ENCODE measurements around the gene BST2. TPM values are rescaled to one million over a fixed set of nuclear protein-coding genes. Genes with fewer than 3 reads are reported as not detected.

BST2 gene
- total RNA-seq, 1 donor from 2014 or later = 97.8 TPM

DNA sequence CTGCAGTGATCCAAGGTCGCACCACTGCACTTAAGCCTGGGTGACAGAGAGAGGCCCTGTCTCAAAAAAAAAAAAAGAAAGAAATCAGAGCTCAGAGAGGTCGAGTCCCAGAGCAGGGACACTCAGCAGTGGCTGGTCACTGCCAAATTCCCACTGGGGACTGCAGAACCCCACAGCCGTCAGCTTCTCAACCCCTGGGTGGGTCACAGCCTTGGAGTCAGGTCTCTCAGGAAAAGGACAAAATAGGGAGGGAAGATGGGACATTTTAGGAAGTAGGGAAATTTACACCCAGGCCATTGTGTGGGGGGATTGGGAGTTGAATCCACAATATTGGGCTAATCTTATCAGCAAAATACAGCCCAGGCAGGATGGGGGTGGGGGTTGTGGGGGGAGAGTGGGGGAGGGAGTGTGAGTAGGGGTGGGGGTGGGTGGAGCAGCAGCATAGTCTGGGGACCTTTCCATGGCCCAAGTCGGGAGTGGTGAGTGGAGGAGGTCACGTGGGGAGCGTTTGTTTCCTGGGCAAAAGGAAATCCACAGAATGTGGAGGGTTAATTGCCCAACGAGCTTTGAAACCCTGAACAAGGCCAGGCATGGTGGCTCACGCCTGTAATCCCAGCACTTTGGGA lies 6.4 kb downstream of the BST2 start:
- Mint-ChIP-seq H3K36me3 (ENCODE audit: low read depth, unreplicated experiment) (peaks cover 4% of the 10 kb centered on the region), H3K27ac (ENCODE audit: unreplicated experiment) (peak overlapping the region; percentile 70)

DNA sequence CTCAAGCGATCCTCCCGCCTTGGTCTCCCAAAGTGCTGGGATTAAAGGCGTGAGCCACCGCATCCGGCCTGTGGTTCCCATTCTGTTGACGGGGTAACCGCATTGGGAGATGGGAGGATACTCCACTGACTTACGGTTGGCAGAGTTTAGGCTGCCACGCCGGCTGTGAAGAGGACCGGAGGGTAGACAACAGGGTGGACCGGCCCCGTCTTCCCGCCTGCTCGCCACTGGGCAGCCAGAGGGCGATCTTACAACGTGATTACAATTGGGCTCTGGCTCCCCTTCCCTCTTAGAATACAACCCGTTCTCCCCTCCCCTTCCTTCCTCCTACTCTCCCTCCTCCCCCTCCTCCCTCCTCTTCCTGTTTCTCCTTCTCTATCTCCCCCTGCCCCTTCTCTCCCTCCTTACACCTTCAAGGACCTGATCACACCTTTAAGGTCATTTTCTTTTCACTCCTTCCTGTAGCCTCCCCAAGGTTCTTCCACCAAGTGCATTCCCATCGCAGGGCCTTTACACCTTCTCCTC lies 10.5 kb downstream of the BST2 start:
- no peak overlapping the region for H3K4me3 Mint-ChIP-seq (ENCODE audit: unreplicated experiment)
- H3K27ac Mint-ChIP-seq (ENCODE audit: unreplicated experiment) = peak overlapping the region; percentile 4
- H3K4me1 Mint-ChIP-seq (ENCODE audit: unreplicated experiment) = peaks cover 16% of the 10 kb centered on the region

More for the DNA sequence above, 6.4 kb downstream of the BST2 start:
- no peak for DNase-seq (ENCODE audit: low spot score)
- Mint-ChIP-seq H3K9me3 (ENCODE audit: unreplicated experiment) (no peaks in the 10 kb centered on the region), H3K27me3 (ENCODE audit: unreplicated experiment) (peaks cover 11% of the 10 kb centered on the region), H3K4me3 (ENCODE audit: unreplicated experiment) (no peak overlapping the region), H3K4me1 (ENCODE audit: unreplicated experiment) (peaks cover 23% of the 10 kb centered on the region)
- TF ChIP-seq, protein P1, sequence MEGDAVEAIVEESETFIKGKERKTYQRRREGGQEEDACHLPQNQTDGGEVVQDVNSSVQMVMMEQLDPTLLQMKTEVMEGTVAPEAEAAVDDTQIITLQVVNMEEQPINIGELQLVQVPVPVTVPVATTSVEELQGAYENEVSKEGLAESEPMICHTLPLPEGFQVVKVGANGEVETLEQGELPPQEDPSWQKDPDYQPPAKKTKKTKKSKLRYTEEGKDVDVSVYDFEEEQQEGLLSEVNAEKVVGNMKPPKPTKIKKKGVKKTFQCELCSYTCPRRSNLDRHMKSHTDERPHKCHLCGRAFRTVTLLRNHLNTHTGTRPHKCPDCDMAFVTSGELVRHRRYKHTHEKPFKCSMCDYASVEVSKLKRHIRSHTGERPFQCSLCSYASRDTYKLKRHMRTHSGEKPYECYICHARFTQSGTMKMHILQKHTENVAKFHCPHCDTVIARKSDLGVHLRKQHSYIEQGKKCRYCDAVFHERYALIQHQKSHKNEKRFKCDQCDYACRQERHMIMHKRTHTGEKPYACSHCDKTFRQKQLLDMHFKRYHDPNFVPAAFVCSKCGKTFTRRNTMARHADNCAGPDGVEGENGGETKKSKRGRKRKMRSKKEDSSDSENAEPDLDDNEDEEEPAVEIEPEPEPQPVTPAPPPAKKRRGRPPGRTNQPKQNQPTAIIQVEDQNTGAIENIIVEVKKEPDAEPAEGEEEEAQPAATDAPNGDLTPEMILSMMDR (IDR thresholded peaks at IDR 0.05; ENCODE audit: unreplicated experiment) = no peak

DNA sequence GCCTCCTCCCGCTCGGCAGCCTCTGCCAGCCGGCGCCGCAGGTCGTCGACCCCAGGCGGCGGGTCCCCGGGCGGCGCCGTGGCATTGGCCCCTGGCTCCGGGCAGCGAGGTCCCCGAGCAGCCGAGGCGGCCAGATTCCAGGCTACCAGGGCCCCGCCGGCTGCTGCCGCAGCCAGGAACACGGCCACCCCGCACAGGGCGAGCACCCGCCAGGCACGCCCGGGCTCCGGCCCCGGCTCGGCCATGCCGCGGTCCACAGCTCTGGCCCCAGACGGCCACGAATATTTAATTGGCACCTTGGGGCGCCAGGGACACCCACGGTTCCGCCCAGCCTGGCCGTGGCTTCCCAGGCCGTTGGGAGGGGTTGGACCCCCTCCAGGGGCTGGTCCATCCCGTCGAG lies 11.5 kb downstream of the BST2 start, which contains the start of gene CCDC194:
CCDC194 (minus strand) TSS at position 283 of the 400 bp plus-strand sequence; CDS start at position 245, 38 bp downstream.
- Mint-ChIP-seq H3K27me3 (ENCODE audit: unreplicated experiment) (peaks cover 8% of the 10 kb centered on the region), H3K9me3 (ENCODE audit: unreplicated experiment) (no peaks in the 10 kb centered on the region), H3K27ac (ENCODE audit: unreplicated experiment) (peak within 1 kb of the TSS; percentile 4), H3K4me1 (ENCODE audit: unreplicated experiment) (peaks cover 15% of the 10 kb centered on the region), H3K36me3 (ENCODE audit: low read depth, unreplicated experiment) (peaks cover 4% of the 10 kb centered on the region), H3K4me3 (ENCODE audit: unreplicated experiment) (no peak within 1 kb of the TSS)
- TF ChIP-seq, protein P1 (IDR thresholded peaks at IDR 0.05; ENCODE audit: unreplicated experiment) = no peak
- DNase-seq (ENCODE audit: low spot score) = no peak

More for the DNA sequence above, 10.5 kb downstream of the BST2 start:
- peaks cover 9% of the 10 kb centered on the region for H3K27me3 Mint-ChIP-seq (ENCODE audit: unreplicated experiment)
- no peaks in the 10 kb centered on the region for H3K36me3 Mint-ChIP-seq (ENCODE audit: low read depth, unreplicated experiment)
- H3K9me3 Mint-ChIP-seq (ENCODE audit: unreplicated experiment) = no peaks in the 10 kb centered on the region
- peak; percentile 71 for DNase-seq (ENCODE audit: low spot score)
- TF ChIP-seq, protein P1 (IDR thresholded peaks at IDR 0.05; ENCODE audit: unreplicated experiment) = peak; percentile 76

DNA sequence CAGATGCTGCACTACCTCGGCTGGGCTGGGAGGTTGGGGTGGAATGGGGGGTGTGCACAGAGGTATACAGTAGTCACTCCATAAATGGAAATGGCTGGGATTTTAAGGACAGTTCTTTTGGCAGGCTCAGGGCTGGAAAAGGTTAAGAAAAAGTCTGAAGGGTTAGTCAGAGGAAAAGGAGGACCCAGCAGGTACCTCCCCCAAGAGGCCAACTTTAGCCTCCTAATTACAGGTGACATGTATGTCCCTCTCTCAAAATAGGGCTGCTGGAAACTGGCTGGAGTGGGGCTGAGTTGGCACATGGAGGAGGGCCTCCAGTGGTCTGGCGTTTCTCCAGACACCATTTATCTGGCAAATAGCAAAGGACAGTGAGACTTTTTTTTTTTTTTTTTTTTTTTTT lies 12.4 kb downstream of the BST2 start:
- no peak overlapping the region for H3K4me3 Mint-ChIP-seq (ENCODE audit: unreplicated experiment)
- H3K9me3 Mint-ChIP-seq (ENCODE audit: unreplicated experiment) = no peaks in the 10 kb centered on the region
- no peak for DNase-seq (ENCODE audit: low spot score)
- H3K4me1 Mint-ChIP-seq (ENCODE audit: unreplicated experiment) = peaks cover 13% of the 10 kb centered on the region
- TF ChIP-seq, protein P1 (IDR thresholded peaks at IDR 0.05; ENCODE audit: unreplicated experiment) = no peak
- peaks cover 8% of the 10 kb centered on the region for H3K27me3 Mint-ChIP-seq (ENCODE audit: unreplicated experiment)
- H3K36me3 Mint-ChIP-seq (ENCODE audit: low read depth, unreplicated experiment) = peaks cover 4% of the 10 kb centered on the region
- no peak overlapping the region for H3K27ac Mint-ChIP-seq (ENCODE audit: unreplicated experiment)
